ENCODE results near the gene OTOG. TPM values are rescaled to one million over a fixed set of nuclear protein-coding genes. Genes with fewer than 3 reads are reported as not detected.

OTOG gene
- total and polyA plus RNA-seq, 2 donors (not counting 3 experiments of a cell fraction or from before 2014, with no cell fraction given): not detected

DNA sequence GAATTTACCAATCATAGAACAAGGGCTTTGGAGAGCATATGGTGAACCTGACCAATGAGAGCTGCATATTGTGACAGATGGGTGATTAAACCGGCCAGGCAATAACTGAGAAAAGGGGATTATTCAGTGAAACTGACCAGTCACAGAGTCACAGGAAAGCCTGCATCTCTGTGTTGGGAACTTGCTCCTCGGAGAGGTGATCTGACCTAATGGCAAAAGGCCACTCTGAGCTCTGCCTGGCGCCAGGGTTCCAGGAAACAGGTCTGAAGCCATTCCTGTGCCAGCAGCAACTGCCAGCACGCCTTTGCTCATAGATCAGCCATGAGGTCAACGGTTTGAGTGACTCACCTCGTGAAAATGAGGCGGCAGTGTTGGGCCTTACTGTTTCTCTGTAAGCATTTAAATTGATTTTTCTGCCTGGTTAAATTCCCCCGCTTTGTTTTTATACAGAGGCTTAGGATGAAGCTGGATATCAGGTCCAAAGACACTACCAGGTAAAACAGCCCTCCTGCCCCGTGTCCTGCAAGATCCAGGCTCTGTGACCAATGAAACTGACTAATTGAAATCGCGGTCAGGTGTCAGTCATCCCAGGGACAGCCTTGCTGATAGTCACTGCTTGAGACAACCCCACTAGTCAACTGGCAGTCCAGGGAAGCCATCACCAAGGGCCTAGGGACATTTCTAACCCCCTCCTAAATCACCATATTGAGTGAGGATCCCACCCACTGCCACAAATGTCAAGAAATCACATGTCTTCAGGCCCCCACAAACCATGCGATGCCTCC lies 136.5 kb downstream of the OTOG start:
- ChIA-PET POLR2A (no interaction called here), CTCF (interaction anchor here (1.2 to 1.3 kb wide), 2 partner anchors 40 to 47 kb away, joined by 3 to 5 read pairs; no protein-coding TSS in a partner anchor)
- Histone ChIP-seq H3K27ac (ENCODE audit: insufficient read depth, low read depth, low read length) (no peak overlapping the region), H3K4me3 (replicated peaks in 1 of 3; ENCODE audit: insufficient read depth in 1 of 3, low read depth in 1 of 3, low read length in 3 of 3) (no peak overlapping the region), H3K4me2 (ENCODE audit: insufficient read depth, low read length) (no peak overlapping the region), H3K4me1 (ENCODE audit: control insufficient read depth, extremely low read depth, insufficient read depth, low read length) (no peaks in the 10 kb centered on the region), H3K27me3 (ENCODE audit: control insufficient read depth in 2 of 2, insufficient read depth in 2 of 2, low read length in 2 of 2) (no peaks in the 10 kb centered on the region), H3K9ac (replicated peaks; ENCODE audit: extremely low read depth, insufficient read depth, low read length) (no peak overlapping the region), H2AFZ (ENCODE audit: low read depth, low read length) (no peak overlapping the region), H3K9me1 (replicated peaks; ENCODE audit: control insufficient read depth, extremely low read depth, insufficient read depth, low read length) (no peaks in the 10 kb centered on the region), H4K20me1 (replicated peaks; ENCODE audit: control insufficient read depth, extremely low read depth, insufficient read depth, low read length) (no peaks in the 10 kb centered on the region), H3K79me2 (ENCODE audit: control insufficient read depth, insufficient read depth, low read length) (no peaks in the 10 kb centered on the region), H3K36me3 (ENCODE audit: control insufficient read depth in 2 of 2, extremely low read depth in 1 of 2, insufficient read depth in 2 of 2, low read length in 2 of 2) (no peaks in the 10 kb centered on the region), H3K9me3 (replicated peaks; ENCODE audit: control insufficient read depth, insufficient read depth, low read length) (no peaks in the 10 kb centered on the region)
- intact Hi-C loops (cut with micrococcal nuclease) (no loop called here), dilution Hi-C loops (cut with MboI; ENCODE audit: extremely low pct_ligation_motif_present, low sequenced_read_pairs) (no loop called here)
- peak; percentile 92 for FAIRE-seq
- peak; percentile 72 for DNase-seq (ENCODE audit: low read depth, low spot score)
- TF ChIP-seq JUN (IDR thresholded peaks at IDR 0.05; ENCODE audit: borderline replicate concordance, insufficient read depth, insufficient read length, low read depth) (peak; percentile 72), FOS (IDR thresholded peaks at IDR 0.05; ENCODE audit: borderline replicate concordance, insufficient read depth, low read length) (peak; percentile 65), MYC (IDR thresholded peaks at IDR 0.05; ENCODE audit: low read depth, low read length) (no peak), POLR2AphosphoS5 (IDR thresholded peaks at IDR 0.05; ENCODE audit: insufficient read depth, low read depth, low read length) (no peak)
- no TSS peak for BruUV-seq (replicated peaks)

DNA sequence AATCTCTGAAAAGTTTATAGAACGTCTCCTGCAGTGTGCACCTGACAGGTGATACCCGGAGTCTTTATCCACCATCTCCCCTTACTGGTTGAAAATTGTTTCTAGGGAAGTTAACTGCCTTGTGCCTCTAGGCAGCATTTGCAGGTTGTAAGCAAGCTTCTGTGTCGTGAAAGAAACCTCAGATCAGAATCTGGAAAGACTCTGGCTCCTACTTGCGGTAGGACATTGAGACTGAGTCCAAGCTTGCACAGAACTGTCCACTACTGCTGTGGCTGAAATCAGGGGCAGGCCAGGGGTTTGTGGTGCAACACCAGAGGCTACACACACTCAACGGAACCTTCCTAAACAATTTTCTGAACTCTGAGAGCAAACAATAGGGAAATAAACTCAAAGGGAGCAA lies 137.5 kb downstream of the OTOG start:
- no peak for TF ChIP-seq POLR2AphosphoS5 (IDR thresholded peaks at IDR 0.05; ENCODE audit: insufficient read depth, low read depth, low read length)
- TF ChIP-seq MYC (IDR thresholded peaks at IDR 0.05; ENCODE audit: low read depth, low read length): no peak
- TF ChIP-seq, protein P1, sequence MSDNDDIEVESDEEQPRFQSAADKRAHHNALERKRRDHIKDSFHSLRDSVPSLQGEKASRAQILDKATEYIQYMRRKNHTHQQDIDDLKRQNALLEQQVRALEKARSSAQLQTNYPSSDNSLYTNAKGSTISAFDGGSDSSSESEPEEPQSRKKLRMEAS (IDR thresholded peaks at IDR 0.05; ENCODE audit: insufficient read depth, insufficient read length): no peak
- TF ChIP-seq EZH2 (IDR thresholded peaks at IDR 0.05; ENCODE audit: borderline replicate concordance, low read depth, low read length, severe bottlenecking): no peak
- no peak for TF ChIP-seq FOS (IDR thresholded peaks at IDR 0.05; ENCODE audit: borderline replicate concordance, insufficient read depth, low read length)
- no peak for TF ChIP-seq POLR2A (IDR thresholded peaks at IDR 0.05; ENCODE audit: low read depth, low read length)
- no peak for TF ChIP-seq GATA2 (IDR thresholded peaks at IDR 0.05; ENCODE audit: insufficient read depth, insufficient read length, low read depth, low read length)
- TF ChIP-seq, protein P2, sequence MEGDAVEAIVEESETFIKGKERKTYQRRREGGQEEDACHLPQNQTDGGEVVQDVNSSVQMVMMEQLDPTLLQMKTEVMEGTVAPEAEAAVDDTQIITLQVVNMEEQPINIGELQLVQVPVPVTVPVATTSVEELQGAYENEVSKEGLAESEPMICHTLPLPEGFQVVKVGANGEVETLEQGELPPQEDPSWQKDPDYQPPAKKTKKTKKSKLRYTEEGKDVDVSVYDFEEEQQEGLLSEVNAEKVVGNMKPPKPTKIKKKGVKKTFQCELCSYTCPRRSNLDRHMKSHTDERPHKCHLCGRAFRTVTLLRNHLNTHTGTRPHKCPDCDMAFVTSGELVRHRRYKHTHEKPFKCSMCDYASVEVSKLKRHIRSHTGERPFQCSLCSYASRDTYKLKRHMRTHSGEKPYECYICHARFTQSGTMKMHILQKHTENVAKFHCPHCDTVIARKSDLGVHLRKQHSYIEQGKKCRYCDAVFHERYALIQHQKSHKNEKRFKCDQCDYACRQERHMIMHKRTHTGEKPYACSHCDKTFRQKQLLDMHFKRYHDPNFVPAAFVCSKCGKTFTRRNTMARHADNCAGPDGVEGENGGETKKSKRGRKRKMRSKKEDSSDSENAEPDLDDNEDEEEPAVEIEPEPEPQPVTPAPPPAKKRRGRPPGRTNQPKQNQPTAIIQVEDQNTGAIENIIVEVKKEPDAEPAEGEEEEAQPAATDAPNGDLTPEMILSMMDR (IDR thresholded peaks at IDR 0.05; ENCODE audit: extremely low read depth in 1 of 2, insufficient read depth in 1 of 2, low read depth in 1 of 2, low read length in 2 of 2): no peak
- TF ChIP-seq JUN (IDR thresholded peaks at IDR 0.05; ENCODE audit: borderline replicate concordance, insufficient read depth, insufficient read length, low read depth): no peak
- no peak overlapping the region for H2AFZ ChIP-seq (ENCODE audit: low read depth, low read length)
- no peak overlapping the region for H3K4me2 ChIP-seq (ENCODE audit: insufficient read depth, low read length)
- H3K36me3 ChIP-seq (ENCODE audit: control insufficient read depth in 2 of 2, extremely low read depth in 1 of 2, insufficient read depth in 2 of 2, low read length in 2 of 2): no peaks in the 10 kb centered on the region
- peaks cover under 1 to 1% of the 10 kb centered on the region in 2 experiments for H3K27me3 ChIP-seq (ENCODE audit: control insufficient read depth in 2 of 2, insufficient read depth in 2 of 2, low read length in 2 of 2)
- dilution Hi-C loops (cut with MboI; ENCODE audit: extremely low pct_ligation_motif_present, low sequenced_read_pairs): no loop called here
- ChIA-PET POLR2A (no interaction called here), CTCF (interaction anchor here (1.0 kb wide), 1 partner anchor 46 kb away, joined by 3 read pairs; no protein-coding TSS in a partner anchor)
- H3K9me3 ChIP-seq (replicated peaks; ENCODE audit: control insufficient read depth, insufficient read depth, low read length): no peaks in the 10 kb centered on the region
- no peaks in the 10 kb centered on the region for H4K20me1 ChIP-seq (replicated peaks; ENCODE audit: control insufficient read depth, extremely low read depth, insufficient read depth, low read length)
- H3K4me3 ChIP-seq (replicated peaks in 1 of 3; ENCODE audit: insufficient read depth in 1 of 3, low read depth in 1 of 3, low read length in 3 of 3): no peak overlapping the region
- no peak overlapping the region for H3K9ac ChIP-seq (replicated peaks; ENCODE audit: extremely low read depth, insufficient read depth, low read length)
- BruUV-seq (replicated peaks): no TSS peak
- FAIRE-seq (no peak), DNase-seq (ENCODE audit: low read depth, low spot score) (no peak)
- H3K27ac ChIP-seq (ENCODE audit: insufficient read depth, low read depth, low read length): no peak overlapping the region
- H3K4me1 ChIP-seq (ENCODE audit: control insufficient read depth, extremely low read depth, insufficient read depth, low read length): no peaks in the 10 kb centered on the region
- intact Hi-C loops (cut with micrococcal nuclease): no loop called here
- H3K9me1 ChIP-seq (replicated peaks; ENCODE audit: control insufficient read depth, extremely low read depth, insufficient read depth, low read length): no peaks in the 10 kb centered on the region
- H3K79me2 ChIP-seq (ENCODE audit: control insufficient read depth, insufficient read depth, low read length): no peaks in the 10 kb centered on the region

Measured in endothelial cell of umbilical vein (primary cell).